ENCODE results near the gene SPSB4.

Gene SPSB4

DNA sequence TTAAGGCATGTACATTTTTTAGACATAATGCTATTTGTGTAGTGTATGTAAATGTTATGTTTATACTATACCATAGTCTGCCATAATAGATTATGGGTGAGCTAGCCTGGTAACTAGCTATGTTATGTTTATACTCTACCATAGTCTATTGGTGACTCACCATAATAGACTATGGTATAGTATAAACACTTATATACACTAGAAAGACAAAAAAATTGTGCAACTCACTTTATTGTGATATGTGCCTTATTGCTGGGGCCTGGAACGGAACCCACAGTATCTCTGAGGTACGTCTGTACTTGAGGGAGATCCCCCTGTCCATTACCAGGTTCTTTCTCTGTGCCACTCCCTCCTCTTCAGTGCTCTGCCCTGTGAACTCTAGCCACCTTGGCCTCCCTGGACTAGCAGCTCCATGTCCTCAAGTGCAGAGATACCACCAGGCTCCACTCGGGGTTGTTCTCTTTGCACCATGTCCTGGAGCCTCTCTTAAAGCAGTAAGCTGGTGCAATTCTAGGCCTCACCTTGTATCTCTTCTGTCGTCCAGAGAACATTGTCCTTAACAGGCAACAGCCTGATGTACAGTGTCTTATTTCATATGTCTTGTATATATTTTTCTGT is 119.6 kb downstream of the SPSB4 start:
- H3K27me3 ChIP-seq (ENCODE audit: control insufficient read depth, insufficient read depth, low read length): no peaks in the 10 kb centered on the region
- H3K79me2 ChIP-seq: no peaks in the 10 kb centered on the region
- H3K27ac ChIP-seq: no peak overlapping the region
- TF ChIP-seq, protein P1, sequence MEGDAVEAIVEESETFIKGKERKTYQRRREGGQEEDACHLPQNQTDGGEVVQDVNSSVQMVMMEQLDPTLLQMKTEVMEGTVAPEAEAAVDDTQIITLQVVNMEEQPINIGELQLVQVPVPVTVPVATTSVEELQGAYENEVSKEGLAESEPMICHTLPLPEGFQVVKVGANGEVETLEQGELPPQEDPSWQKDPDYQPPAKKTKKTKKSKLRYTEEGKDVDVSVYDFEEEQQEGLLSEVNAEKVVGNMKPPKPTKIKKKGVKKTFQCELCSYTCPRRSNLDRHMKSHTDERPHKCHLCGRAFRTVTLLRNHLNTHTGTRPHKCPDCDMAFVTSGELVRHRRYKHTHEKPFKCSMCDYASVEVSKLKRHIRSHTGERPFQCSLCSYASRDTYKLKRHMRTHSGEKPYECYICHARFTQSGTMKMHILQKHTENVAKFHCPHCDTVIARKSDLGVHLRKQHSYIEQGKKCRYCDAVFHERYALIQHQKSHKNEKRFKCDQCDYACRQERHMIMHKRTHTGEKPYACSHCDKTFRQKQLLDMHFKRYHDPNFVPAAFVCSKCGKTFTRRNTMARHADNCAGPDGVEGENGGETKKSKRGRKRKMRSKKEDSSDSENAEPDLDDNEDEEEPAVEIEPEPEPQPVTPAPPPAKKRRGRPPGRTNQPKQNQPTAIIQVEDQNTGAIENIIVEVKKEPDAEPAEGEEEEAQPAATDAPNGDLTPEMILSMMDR (IDR thresholded peaks at IDR 0.05): no peak
- no peak overlapping the region for H3K4me3 ChIP-seq (ENCODE audit: low read depth, low read length)
- H3K4me2 ChIP-seq (ENCODE audit: low read length): no peak overlapping the region
- H2AFZ ChIP-seq: no peak overlapping the region
- H3K36me3 ChIP-seq (ENCODE audit: control insufficient read depth, insufficient read depth, low read length): no peaks in the 10 kb centered on the region
- H3K4me1 ChIP-seq: no peaks in the 10 kb centered on the region
- H3K9me3 ChIP-seq (ENCODE audit: control insufficient read depth, low read length): no peaks in the 10 kb centered on the region
- no peak overlapping the region for H3K9ac ChIP-seq

DNA sequence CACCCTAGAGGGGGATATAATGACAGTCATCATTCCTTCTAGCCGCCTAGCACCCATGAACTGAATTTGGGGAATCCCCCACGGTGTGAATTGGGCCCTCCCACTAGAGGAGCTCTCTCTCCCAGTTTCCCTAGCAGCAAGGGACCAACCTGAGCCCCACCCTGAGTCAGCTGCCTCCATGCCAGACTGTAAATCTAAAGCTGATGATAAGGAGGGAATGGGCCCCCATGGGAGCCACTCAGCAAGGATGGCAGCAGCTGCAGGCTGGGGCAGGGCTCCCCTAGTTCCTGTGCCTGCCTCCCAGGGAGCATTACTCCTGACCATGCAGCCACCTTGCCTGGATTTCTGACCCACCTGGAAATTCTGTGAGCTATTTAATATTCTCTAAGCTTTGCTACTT is 123.5 kb downstream of the SPSB4 start:
- Histone ChIP-seq H3K27me3 (ENCODE audit: control insufficient read depth, insufficient read depth, low read length) (no peaks in the 10 kb centered on the region), H3K4me1 (no peaks in the 10 kb centered on the region), H3K79me2 (no peaks in the 10 kb centered on the region), H2AFZ (no peak overlapping the region), H3K36me3 (ENCODE audit: control insufficient read depth, insufficient read depth, low read length) (no peaks in the 10 kb centered on the region), H3K27ac (no peak overlapping the region), H3K4me2 (ENCODE audit: low read length) (no peak overlapping the region), H3K4me3 (ENCODE audit: low read depth, low read length) (no peak overlapping the region), H3K9ac (no peak overlapping the region), H3K9me3 (ENCODE audit: control insufficient read depth, low read length) (no peaks in the 10 kb centered on the region)
- TF ChIP-seq, protein P1 (IDR thresholded peaks at IDR 0.05): no peak

DNA sequence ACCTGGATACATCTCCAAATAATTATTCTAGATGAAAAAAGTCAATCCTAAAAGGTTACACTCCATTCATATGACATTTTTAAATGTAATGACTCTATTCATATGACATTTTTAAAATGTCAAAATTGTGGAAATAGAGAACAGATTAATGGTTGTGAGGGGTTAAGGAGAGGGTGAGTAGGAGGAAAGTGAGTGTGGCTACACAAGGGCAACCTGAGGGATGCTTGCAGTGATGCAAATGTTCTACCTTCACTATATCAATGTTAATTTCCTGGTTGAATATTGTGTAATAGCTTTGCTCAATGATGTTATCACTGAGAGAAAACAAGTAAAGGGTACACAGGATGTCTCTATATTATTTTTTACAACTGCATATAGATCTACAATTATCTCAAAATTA is 125.6 kb downstream of the SPSB4 start:
- Histone ChIP-seq H3K36me3 (ENCODE audit: control insufficient read depth, insufficient read depth, low read length) (no peaks in the 10 kb centered on the region), H3K79me2 (no peaks in the 10 kb centered on the region), H3K9me3 (ENCODE audit: control insufficient read depth, low read length) (no peaks in the 10 kb centered on the region), H3K27ac (no peak overlapping the region), H3K4me1 (no peaks in the 10 kb centered on the region), H3K4me2 (ENCODE audit: low read length) (no peak overlapping the region), H3K9ac (no peak overlapping the region), H3K27me3 (ENCODE audit: control insufficient read depth, insufficient read depth, low read length) (no peaks in the 10 kb centered on the region), H3K4me3 (ENCODE audit: low read depth, low read length) (no peak overlapping the region), H2AFZ (no peak overlapping the region)
- TF ChIP-seq, protein P1 (IDR thresholded peaks at IDR 0.05): no peak

DNA sequence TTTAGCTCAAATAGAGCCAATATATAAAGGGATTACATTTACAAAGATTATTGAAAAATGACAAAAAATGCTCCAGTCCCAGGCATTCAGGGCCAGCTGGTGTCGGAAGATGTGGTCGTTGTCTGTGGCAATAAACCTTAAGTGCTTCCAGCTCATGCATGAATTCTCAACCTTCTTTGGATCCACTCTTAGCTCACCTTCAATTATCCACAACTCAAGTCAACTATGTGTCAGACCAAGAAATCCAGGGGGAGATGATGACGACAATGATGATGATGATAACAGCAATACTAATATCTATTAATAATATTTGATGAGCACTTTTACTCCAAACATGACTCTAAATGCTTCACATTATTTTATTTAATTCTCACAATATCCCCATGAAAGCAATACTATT is 126.9 kb downstream of the SPSB4 start:
- H3K9me3 ChIP-seq (ENCODE audit: control insufficient read depth, low read length): no peaks in the 10 kb centered on the region
- no peaks in the 10 kb centered on the region for H3K36me3 ChIP-seq (ENCODE audit: control insufficient read depth, insufficient read depth, low read length)
- H3K9ac ChIP-seq: no peak overlapping the region
- no peaks in the 10 kb centered on the region for H3K79me2 ChIP-seq
- TF ChIP-seq, protein P1 (IDR thresholded peaks at IDR 0.05): no peak
- no peak overlapping the region for H3K4me2 ChIP-seq (ENCODE audit: low read length)
- no peaks in the 10 kb centered on the region for H3K27me3 ChIP-seq (ENCODE audit: control insufficient read depth, insufficient read depth, low read length)
- H3K4me3 ChIP-seq (ENCODE audit: low read depth, low read length): no peak overlapping the region
- no peak overlapping the region for H2AFZ ChIP-seq
- H3K4me1 ChIP-seq: no peaks in the 10 kb centered on the region
- no peak overlapping the region for H3K27ac ChIP-seq

DNA sequence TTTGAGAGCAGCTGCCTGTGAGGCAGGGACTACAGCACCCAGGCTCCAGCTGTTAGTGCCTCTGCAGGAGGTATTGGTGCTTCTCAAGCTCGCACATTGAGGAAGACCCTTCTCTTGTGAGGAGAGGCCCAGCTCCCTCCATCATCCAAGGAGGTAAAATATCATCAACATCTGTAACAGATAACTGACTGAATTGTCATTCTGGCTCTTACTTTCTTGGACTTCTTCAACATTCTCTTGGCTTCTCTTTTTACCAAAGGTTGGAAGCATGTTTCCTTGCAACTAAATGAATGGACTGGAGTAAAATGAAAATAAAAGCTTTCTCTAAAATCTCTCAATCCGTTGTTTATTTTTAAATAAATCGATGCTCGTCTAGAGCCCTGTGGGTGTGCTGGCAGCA is 127.4 kb downstream of the SPSB4 start:
- no peak overlapping the region for H3K9ac ChIP-seq
- TF ChIP-seq, protein P1 (IDR thresholded peaks at IDR 0.05): no peak
- no peak overlapping the region for H3K27ac ChIP-seq
- no peaks in the 10 kb centered on the region for H3K4me1 ChIP-seq
- H3K4me2 ChIP-seq (ENCODE audit: low read length): no peak overlapping the region
- no peak overlapping the region for H3K4me3 ChIP-seq (ENCODE audit: low read depth, low read length)
- no peaks in the 10 kb centered on the region for H3K36me3 ChIP-seq (ENCODE audit: control insufficient read depth, insufficient read depth, low read length)
- no peaks in the 10 kb centered on the region for H3K27me3 ChIP-seq (ENCODE audit: control insufficient read depth, insufficient read depth, low read length)
- H2AFZ ChIP-seq: no peak overlapping the region
- no peaks in the 10 kb centered on the region for H3K9me3 ChIP-seq (ENCODE audit: control insufficient read depth, low read length)
- H3K79me2 ChIP-seq: no peaks in the 10 kb centered on the region

Data from parathyroid adenoma (tissue), 2 donors.